Measurements from ENCODE around the gene AKT2. TPM values are rescaled to one million over a fixed set of nuclear protein-coding genes. Genes with fewer than 3 reads are reported as not detected.

AKT2 gene
- polyA plus RNA-seq, 2 of the 4 experiments (the other 2 are of a cell fraction) = 136 to 159 TPM

GRCh38 chr19:40204381-40204780 lies 80.8 kb downstream of the AKT2 start:
- no peaks in the 10 kb centered on the region for H3K9me3 ChIP-seq
- CTCF ChIA-PET = interaction anchor here (0.5 to 16.4 kb wide), 8 partner anchors 14 to 1547 kb away, joined by 3 to 149 read pairs (median 4); partner anchors contain the start of gene TTC9B
- no peak for FAIRE-seq
- POLR2A ChIA-PET = no interaction called here
- H3K27ac ChIP-seq = no peak overlapping the region
- H3K4me1 ChIP-seq = no peaks in the 10 kb centered on the region
- no peak; a peak in 1 of 6 replicates for ATAC-seq
- H3K4me3 ChIP-seq = no peak overlapping the region
- TF ChIP-seq CTCF (IDR thresholded peaks at IDR 0.05) (no peak), EHF (CRISPR knock-in tag; IDR thresholded peaks at IDR 0.05) (no peak), NFE2L2 (conservative IDR thresholded peaks at IDR 0.05; ENCODE audit: low read length) (no peak), ZSCAN20 (CRISPR knock-in tag; IDR thresholded peaks at IDR 0.05) (no peak), SREBF2 (IDR thresholded peaks at IDR 0.05) (no peak), MAFK (IDR thresholded peaks at IDR 0.05; ENCODE audit: partially characterized antibody) (no peak), KDM5A (IDR thresholded peaks at IDR 0.05) (no peak), HOXB13 (CRISPR knock-in tag; IDR thresholded peaks at IDR 0.05; ENCODE audit: low read depth) (no peak), FOSB (CRISPR knock-in tag; IDR thresholded peaks at IDR 0.05) (no peak), REST (IDR thresholded peaks at IDR 0.05) (no peak), NR3C1 (IDR thresholded peaks at IDR 0.05) (no peak), JUN (IDR thresholded peaks at IDR 0.05) (no peak), EHMT2 (IDR thresholded peaks at IDR 0.05; ENCODE audit: low read depth) (no peak), FOXS1 (CRISPR knock-in tag; IDR thresholded peaks at IDR 0.05) (no peak), RFX5 (IDR thresholded peaks at IDR 0.05) (no peak)
- TF ChIP-seq, protein P1, sequence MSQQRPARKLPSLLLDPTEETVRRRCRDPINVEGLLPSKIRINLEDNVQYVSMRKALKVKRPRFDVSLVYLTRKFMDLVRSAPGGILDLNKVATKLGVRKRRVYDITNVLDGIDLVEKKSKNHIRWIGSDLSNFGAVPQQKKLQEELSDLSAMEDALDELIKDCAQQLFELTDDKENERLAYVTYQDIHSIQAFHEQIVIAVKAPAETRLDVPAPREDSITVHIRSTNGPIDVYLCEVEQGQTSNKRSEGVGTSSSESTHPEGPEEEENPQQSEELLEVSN (IDR thresholded peaks at IDR 0.05; ENCODE audit: borderline replicate concordance, low read depth) = no peak
- TF ChIP-seq, protein P2, sequence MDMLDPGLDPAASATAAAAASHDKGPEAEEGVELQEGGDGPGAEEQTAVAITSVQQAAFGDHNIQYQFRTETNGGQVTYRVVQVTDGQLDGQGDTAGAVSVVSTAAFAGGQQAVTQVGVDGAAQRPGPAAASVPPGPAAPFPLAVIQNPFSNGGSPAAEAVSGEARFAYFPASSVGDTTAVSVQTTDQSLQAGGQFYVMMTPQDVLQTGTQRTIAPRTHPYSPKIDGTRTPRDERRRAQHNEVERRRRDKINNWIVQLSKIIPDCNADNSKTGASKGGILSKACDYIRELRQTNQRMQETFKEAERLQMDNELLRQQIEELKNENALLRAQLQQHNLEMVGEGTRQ (IDR thresholded peaks at IDR 0.05) = no peak
- TF ChIP-seq, protein P3, sequence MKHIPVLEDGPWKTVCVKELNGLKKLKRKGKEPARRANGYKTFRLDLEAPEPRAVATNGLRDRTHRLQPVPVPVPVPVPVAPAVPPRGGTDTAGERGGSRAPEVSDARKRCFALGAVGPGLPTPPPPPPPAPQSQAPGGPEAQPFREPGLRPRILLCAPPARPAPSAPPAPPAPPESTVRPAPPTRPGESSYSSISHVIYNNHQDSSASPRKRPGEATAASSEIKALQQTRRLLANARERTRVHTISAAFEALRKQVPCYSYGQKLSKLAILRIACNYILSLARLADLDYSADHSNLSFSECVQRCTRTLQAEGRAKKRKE (CRISPR knock-in tag; IDR thresholded peaks at IDR 0.05; ENCODE audit: low read depth) = no peak
- TF ChIP-seq, protein P4, sequence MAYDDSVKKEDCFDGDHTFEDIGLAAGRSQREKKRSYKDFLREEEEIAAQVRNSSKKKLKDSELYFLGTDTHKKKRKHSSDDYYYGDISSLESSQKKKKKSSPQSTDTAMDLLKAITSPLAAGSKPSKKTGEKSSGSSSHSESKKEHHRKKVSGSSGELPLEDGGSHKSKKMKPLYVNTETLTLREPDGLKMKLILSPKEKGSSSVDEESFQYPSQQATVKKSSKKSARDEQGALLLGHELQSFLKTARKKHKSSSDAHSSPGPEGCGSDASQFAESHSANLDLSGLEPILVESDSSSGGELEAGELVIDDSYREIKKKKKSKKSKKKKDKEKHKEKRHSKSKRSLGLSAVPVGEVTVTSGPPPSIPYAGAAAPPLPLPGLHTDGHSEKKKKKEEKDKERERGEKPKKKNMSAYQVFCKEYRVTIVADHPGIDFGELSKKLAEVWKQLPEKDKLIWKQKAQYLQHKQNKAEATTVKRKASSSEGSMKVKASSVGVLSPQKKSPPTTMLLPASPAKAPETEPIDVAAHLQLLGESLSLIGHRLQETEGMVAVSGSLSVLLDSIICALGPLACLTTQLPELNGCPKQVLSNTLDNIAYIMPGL (CRISPR knock-in tag; IDR thresholded peaks at IDR 0.05; ENCODE audit: borderline replicate concordance) = no peak
- DNase-seq (ENCODE audit: low read depth in 1 of 2, low spot score in 1 of 2) = no peak
- 92% methylated on average over 16 of the region's 16 CpGs for WGBS (ENCODE audit: missing lambda C conversion rate)
- H3K4me2 ChIP-seq = no peak overlapping the region
